Liver (tissue), 3 donors: ENCODE results near the gene ALK.

Source experiments
- EGR1 ChIP-seq, 2 donors: IDR thresholded peaks; 2 replicates each; pipeline ENCODE4 v1.6.1; 2016 to 2018; ENCODE audit warnings: antibody characterized with exemption in 2 of 2, low read depth in 2 of 2
- FOXA1 ChIP-seq: IDR thresholded peaks from 2 replicates; pipeline ENCODE4 v1.6.1; 2016; ENCODE audit warnings: antibody characterized with exemption
- GABPA ChIP-seq, 2 donors: IDR thresholded peaks in 1 of 2; conservative IDR thresholded peaks in 1 of 2; 2 replicates each; pipeline ENCODE4 v1.6.1; 2016; ENCODE audit warnings: antibody characterized with exemption in 2 of 2, mild to moderate bottlenecking in 1 of 2, moderate library complexity in 1 of 2
- HNF4G ChIP-seq: IDR thresholded peaks from 2 replicates; pipeline ENCODE4 v1.6.1; 2016; ENCODE audit warnings: antibody characterized with exemption
- JUND ChIP-seq, 2 donors: IDR thresholded peaks; 2 replicates each; pipeline ENCODE4 v1.6.1; 2016; ENCODE audit warnings: antibody characterized with exemption in 2 of 2
- MAX ChIP-seq: IDR thresholded peaks from 2 replicates; pipeline ENCODE4 v1.6.1; 2016; ENCODE audit warnings: antibody characterized with exemption
- RAD21 ChIP-seq, 2 donors: IDR thresholded peaks; 2 replicates each; pipeline ENCODE4 v1.6.1; 2016; ENCODE audit warnings: antibody characterized with exemption in 2 of 2, mild to moderate bottlenecking in 2 of 2
- SP1 ChIP-seq: IDR thresholded peaks from 2 replicates; pipeline ENCODE4 v1.6.1; 2018; ENCODE audit warnings: antibody characterized with exemption, mild to moderate bottlenecking
- TAF1 ChIP-seq: conservative IDR thresholded peaks from 2 replicates; pipeline ENCODE4 v1.6.1; 2016; ENCODE audit warnings: antibody characterized with exemption, mild to moderate bottlenecking
- YY1 ChIP-seq: IDR thresholded peaks from 2 replicates; pipeline ENCODE4 v1.6.1; 2016; ENCODE audit warnings: antibody characterized with exemption, mild to moderate bottlenecking
- TF ChIP-seq, protein P1 (sequence below): fragments of 150-350 bp; IDR thresholded peaks from 2 replicates; pipeline ENCODE4 v1.5.1; 2017; ENCODE audit warnings: improper control_type of control experiment, low read depth, low read length; ENCODE audit not compliant: missing input control
- TF ChIP-seq, protein P2 (sequence below): IDR thresholded peaks from 2 replicates; pipeline ENCODE4 v1.6.1; 2016; ENCODE audit warnings: antibody characterized with exemption, mild to moderate bottlenecking
- TF ChIP-seq, protein P3 (sequence below): IDR thresholded peaks from 2 replicates; pipeline ENCODE4 v1.6.1; 2016; ENCODE audit warnings: antibody characterized with exemption
- donor health status: healthy.
- donor health status: healthy.

DNA sequence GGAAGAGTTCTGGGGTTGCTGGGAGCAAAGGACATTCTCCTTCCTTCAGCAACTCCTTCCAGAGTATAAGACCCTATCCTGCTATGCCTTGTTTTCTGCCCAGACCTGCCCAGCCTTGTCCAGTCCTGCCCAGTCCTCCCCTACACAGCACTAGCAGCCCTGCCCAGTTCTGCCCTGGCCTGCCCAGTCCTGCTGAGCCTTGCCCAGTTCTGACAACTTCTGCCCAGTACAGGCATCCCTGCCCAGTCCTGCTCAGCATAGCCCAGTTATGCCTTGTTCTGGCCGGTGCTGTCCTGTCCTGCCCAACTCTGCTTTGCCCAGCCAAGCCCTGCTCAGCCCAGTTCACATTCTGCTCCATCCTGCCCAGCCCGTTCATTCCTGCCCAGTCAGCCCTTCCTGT lies 44.9 kb upstream of the ALK start:
- TF ChIP-seq, protein P1, sequence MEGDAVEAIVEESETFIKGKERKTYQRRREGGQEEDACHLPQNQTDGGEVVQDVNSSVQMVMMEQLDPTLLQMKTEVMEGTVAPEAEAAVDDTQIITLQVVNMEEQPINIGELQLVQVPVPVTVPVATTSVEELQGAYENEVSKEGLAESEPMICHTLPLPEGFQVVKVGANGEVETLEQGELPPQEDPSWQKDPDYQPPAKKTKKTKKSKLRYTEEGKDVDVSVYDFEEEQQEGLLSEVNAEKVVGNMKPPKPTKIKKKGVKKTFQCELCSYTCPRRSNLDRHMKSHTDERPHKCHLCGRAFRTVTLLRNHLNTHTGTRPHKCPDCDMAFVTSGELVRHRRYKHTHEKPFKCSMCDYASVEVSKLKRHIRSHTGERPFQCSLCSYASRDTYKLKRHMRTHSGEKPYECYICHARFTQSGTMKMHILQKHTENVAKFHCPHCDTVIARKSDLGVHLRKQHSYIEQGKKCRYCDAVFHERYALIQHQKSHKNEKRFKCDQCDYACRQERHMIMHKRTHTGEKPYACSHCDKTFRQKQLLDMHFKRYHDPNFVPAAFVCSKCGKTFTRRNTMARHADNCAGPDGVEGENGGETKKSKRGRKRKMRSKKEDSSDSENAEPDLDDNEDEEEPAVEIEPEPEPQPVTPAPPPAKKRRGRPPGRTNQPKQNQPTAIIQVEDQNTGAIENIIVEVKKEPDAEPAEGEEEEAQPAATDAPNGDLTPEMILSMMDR, result no peak
- TF ChIP-seq GABPA (IDR thresholded peaks at IDR 0.05 in 1 of 2, conservative IDR thresholded peaks at IDR 0.05 in 1 of 2) (no peak), RAD21 (IDR thresholded peaks at IDR 0.05) (no peak), SP1 (no peak), JUND (IDR thresholded peaks at IDR 0.05) (no peak), MAX (no peak), TAF1 (no peak), EGR1 (IDR thresholded peaks at IDR 0.05; ENCODE audit: low read depth in 2 of 2) (no peak), YY1 (no peak), FOXA1 (no peak), HNF4G (no peak)
- TF ChIP-seq, protein P2, sequence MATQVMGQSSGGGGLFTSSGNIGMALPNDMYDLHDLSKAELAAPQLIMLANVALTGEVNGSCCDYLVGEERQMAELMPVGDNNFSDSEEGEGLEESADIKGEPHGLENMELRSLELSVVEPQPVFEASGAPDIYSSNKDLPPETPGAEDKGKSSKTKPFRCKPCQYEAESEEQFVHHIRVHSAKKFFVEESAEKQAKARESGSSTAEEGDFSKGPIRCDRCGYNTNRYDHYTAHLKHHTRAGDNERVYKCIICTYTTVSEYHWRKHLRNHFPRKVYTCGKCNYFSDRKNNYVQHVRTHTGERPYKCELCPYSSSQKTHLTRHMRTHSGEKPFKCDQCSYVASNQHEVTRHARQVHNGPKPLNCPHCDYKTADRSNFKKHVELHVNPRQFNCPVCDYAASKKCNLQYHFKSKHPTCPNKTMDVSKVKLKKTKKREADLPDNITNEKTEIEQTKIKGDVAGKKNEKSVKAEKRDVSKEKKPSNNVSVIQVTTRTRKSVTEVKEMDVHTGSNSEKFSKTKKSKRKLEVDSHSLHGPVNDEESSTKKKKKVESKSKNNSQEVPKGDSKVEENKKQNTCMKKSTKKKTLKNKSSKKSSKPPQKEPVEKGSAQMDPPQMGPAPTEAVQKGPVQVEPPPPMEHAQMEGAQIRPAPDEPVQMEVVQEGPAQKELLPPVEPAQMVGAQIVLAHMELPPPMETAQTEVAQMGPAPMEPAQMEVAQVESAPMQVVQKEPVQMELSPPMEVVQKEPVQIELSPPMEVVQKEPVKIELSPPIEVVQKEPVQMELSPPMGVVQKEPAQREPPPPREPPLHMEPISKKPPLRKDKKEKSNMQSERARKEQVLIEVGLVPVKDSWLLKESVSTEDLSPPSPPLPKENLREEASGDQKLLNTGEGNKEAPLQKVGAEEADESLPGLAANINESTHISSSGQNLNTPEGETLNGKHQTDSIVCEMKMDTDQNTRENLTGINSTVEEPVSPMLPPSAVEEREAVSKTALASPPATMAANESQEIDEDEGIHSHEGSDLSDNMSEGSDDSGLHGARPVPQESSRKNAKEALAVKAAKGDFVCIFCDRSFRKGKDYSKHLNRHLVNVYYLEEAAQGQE, result no peak
- TF ChIP-seq, protein P3, sequence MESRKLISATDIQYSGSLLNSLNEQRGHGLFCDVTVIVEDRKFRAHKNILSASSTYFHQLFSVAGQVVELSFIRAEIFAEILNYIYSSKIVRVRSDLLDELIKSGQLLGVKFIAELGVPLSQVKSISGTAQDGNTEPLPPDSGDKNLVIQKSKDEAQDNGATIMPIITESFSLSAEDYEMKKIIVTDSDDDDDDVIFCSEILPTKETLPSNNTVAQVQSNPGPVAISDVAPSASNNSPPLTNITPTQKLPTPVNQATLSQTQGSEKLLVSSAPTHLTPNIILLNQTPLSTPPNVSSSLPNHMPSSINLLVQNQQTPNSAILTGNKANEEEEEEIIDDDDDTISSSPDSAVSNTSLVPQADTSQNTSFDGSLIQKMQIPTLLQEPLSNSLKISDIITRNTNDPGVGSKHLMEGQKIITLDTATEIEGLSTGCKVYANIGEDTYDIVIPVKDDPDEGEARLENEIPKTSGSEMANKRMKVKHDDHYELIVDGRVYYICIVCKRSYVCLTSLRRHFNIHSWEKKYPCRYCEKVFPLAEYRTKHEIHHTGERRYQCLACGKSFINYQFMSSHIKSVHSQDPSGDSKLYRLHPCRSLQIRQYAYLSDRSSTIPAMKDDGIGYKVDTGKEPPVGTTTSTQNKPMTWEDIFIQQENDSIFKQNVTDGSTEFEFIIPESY, result no peak
